Stimulated activated CD4-positive, alpha-beta T cell treated with anti-CD3 and anti-CD28 coated beads, Interleukin-15, amount 100 ng/mL, for 48 hours (primary cell): ENCODE data around the gene MYRF.

Experiments used
- DNase-seq, 2 donors: peaks; one replicate each; pipeline ENCODE4 v3.0.0-alpha.2; 2020; ENCODE audit warnings: low read depth in 2 of 2

Gene MYRF

GRCh38 chr11:61760946-61761345 lies 8.5 kb downstream of the MYRF start:
- no peak for DNase-seq

GRCh38 chr11:61761440-61762222 lies 9.2 kb downstream of the MYRF start:
- DNase-seq, result no peak

- DNase-seq, result no peak
These were observed 9.8 kb downstream of the MYRF start for GRCh38 chr11:61762223-61762615.

GRCh38 chr11:61762798-61763197 lies 10.4 kb downstream of the MYRF start:
- no peak for DNase-seq

- DNase-seq, result no peak
These were observed 11.6 kb downstream of the MYRF start for GRCh38 chr11:61763930-61764605.

- DNase-seq, result no peak
These were observed 12.3 kb downstream of the MYRF start for GRCh38 chr11:61764606-61765260.

GRCh38 chr11:61765550-61766253 lies 13.3 kb downstream of the MYRF start:
- no peak for DNase-seq

GRCh38 chr11:61766353-61766841 lies 14.0 kb downstream of the MYRF start:
- DNase-seq, result no peak

GRCh38 chr11:61768376-61769076 lies 16.1 kb downstream of the MYRF start:
- DNase-seq, result no peak

GRCh38 chr11:61769169-61769920 lies 16.9 kb downstream of the MYRF start:
- no peak for DNase-seq

GRCh38 chr11:61769946-61770683 lies 17.7 kb downstream of the MYRF start:
- DNase-seq, result no peak

- DNase-seq, result no peak
These were observed 18.9 kb downstream of the MYRF start for GRCh38 chr11:61771195-61771894.

GRCh38 chr11:61771985-61772455 lies 19.6 kb downstream of the MYRF start:
- DNase-seq, result no peak

GRCh38 chr11:61773356-61773755 lies 20.9 kb downstream of the MYRF start:
- no peak for DNase-seq

- no peak for DNase-seq
These were observed 21.4 kb downstream of the MYRF start for GRCh38 chr11:61773809-61774208.

GRCh38 chr11:61774411-61774810 lies 22.0 kb downstream of the MYRF start:
- DNase-seq, result no peak

- no peak for DNase-seq
These were observed 22.7 kb downstream of the MYRF start for GRCh38 chr11:61775106-61775505.

GRCh38 chr11:61775606-61776554 lies 23.4 kb downstream of the MYRF start:
- no peak for DNase-seq
